Measurements from ENCODE around the gene MAP2K5.
"Not testable (repeated sequence)": the region's sequence is repeated elsewhere in the genome, so short reads cannot be mapped to it uniquely, and the experiment has no call there.

MAP2K5 gene

DNA sequence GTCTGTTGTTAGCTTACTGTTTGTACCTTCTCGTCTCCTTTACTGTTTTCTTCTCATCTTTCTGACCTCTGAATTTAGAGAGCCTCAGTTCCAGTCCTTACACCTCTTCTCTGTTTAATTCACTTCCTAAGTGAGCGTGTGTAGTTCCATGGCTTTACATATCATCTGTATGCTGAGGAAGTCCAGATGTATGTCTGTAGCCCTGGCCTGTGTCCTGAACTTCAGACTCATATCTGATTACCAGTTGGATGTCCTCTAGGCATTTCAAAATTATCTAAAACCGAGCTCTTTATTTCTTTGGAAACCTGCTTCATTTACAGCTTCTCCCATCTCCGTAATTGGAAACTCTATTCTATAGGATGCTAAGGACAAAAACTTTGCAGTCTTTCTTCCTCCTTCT lies 75.8 kb downstream of the MAP2K5 start:
- TF ChIP-seq, protein P1, sequence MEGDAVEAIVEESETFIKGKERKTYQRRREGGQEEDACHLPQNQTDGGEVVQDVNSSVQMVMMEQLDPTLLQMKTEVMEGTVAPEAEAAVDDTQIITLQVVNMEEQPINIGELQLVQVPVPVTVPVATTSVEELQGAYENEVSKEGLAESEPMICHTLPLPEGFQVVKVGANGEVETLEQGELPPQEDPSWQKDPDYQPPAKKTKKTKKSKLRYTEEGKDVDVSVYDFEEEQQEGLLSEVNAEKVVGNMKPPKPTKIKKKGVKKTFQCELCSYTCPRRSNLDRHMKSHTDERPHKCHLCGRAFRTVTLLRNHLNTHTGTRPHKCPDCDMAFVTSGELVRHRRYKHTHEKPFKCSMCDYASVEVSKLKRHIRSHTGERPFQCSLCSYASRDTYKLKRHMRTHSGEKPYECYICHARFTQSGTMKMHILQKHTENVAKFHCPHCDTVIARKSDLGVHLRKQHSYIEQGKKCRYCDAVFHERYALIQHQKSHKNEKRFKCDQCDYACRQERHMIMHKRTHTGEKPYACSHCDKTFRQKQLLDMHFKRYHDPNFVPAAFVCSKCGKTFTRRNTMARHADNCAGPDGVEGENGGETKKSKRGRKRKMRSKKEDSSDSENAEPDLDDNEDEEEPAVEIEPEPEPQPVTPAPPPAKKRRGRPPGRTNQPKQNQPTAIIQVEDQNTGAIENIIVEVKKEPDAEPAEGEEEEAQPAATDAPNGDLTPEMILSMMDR (IDR thresholded peaks at IDR 0.05; ENCODE audit: low read depth, low read length, missing control alignments) = no peak
- no peak overlapping the region for H3K4me3 ChIP-seq (ENCODE audit: low read depth, low read length)
- in situ Hi-C loops (cut with HindIII; ENCODE audit: low sequenced_read_pairs) = no loop called here
- DNase-seq (ENCODE audit: low read depth) = no peak

DNA sequence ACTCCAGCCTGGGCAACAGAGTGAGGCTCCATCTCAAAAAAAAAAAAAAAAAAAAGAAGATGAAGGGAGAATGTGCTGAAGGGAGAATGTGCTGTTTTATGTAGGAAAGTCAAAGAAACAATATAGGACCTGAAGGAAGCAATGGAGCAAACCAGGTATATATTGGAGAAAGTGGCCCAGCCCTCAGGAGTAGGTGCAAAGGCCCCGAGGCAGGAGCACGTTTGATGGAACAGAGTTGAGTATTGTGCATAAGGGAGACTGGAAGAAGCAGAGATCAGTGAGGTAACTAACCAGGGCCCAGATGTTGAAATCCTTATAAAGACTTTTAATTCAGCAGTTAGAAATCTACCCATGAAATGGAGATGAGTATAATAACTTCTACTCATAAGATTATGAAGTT lies 79.6 kb downstream of the MAP2K5 start:
- TF ChIP-seq, protein P1 (IDR thresholded peaks at IDR 0.05; ENCODE audit: low read depth, low read length, missing control alignments) = no peak
- DNase-seq (ENCODE audit: low read depth) = no peak
- in situ Hi-C loops (cut with HindIII; ENCODE audit: low sequenced_read_pairs) = no loop called here
- no peak overlapping the region for H3K4me3 ChIP-seq (ENCODE audit: low read depth, low read length)

DNA sequence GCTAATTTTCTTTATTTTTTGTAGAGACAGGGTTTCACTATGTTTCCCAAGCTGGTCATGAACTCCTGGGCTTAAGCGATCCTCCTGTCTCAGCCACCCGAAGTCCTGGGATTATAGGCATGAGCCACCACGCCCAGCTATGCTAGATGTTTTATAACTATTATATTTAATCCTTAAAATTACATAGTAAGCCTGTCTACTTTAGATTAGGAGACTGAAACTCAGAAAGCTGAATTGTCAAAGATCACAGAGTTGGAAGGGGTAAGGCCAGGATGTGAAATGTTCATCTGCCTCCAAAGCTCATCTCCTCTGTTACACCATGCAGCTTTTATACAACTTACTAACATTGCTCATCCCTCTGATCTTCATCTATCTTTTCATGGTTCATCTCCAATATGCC lies 89.8 kb downstream of the MAP2K5 start:
- TF ChIP-seq, protein P1 (IDR thresholded peaks at IDR 0.05; ENCODE audit: low read depth, low read length, missing control alignments) = no peak
- no peak for DNase-seq (ENCODE audit: low read depth)
- in situ Hi-C loops (cut with HindIII; ENCODE audit: low sequenced_read_pairs) = no loop called here
- H3K4me3 ChIP-seq (ENCODE audit: low read depth, low read length) = no peak overlapping the region

DNA sequence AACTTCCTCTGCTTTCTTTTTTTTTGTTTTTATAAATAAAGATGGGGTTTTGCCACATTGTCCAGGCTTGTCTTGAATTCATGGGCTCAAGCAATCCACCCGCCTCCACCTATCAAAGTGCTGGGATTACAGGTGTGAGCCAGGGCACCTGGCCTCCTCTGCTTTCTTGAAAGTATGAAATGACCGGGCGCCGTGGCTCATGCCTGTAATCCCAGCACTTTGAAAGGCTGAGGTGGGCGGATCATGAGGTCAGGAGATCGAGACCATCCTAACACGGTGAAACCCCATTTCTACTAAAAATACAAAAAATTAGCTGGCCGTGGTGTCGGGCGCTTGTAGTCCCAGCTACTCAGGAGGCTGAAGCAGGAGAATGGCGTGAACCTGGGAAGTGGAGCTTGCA lies 93.4 kb downstream of the MAP2K5 start:
- in situ Hi-C loops (cut with HindIII; ENCODE audit: low sequenced_read_pairs); DNase-seq (ENCODE audit: low read depth); H3K4me3 ChIP-seq (ENCODE audit: low read depth, low read length): not testable (repeated sequence)

DNA sequence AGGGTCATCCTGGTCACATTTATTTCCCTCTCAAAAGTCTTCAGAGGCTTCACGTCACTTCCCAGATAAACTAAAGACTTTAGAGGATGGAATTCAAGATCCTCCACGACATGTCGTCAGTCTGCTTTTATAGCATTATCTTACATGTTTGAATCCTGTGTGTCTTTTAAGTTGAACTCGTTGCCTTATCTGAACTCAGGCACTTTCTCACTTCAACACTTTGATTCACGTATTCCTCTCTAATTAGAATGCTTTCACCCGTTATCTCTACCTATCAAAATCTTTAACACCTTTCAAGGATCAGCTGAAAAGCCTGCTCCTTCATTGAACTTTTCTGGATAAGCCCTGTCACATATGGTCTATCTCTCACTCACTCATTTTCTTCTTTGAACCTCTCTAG lies 97.1 kb downstream of the MAP2K5 start:
- in situ Hi-C loops (cut with HindIII; ENCODE audit: low sequenced_read_pairs) = no loop called here
- DNase-seq (ENCODE audit: low read depth) = no peak
- no peak overlapping the region for H3K4me3 ChIP-seq (ENCODE audit: low read depth, low read length)
- TF ChIP-seq, protein P1 (IDR thresholded peaks at IDR 0.05; ENCODE audit: low read depth, low read length, missing control alignments) = no peak

DNA sequence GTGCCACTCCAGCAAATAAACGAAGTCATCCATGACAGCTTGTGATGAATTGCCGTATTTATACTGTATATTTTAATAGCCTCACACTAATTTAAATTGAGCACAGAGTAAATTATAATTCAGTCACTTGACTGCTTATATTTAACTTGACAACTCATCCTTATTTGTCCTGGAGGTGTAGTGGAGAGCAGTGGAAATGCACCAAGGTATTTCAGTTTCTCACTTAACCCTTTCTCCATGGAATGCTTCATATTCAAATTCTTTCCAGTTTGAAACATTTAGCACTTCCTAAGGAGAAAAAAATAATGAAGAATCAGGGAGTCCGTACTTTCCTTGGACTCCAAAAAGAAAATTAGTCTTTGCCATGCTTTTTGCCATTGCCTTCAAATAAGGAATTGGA lies 99.0 kb downstream of the MAP2K5 start:
- DNase-seq (ENCODE audit: low read depth) = no peak
- no peak overlapping the region for H3K4me3 ChIP-seq (ENCODE audit: low read depth, low read length)
- TF ChIP-seq, protein P1 (IDR thresholded peaks at IDR 0.05; ENCODE audit: low read depth, low read length, missing control alignments) = no peak
- in situ Hi-C loops (cut with HindIII; ENCODE audit: low sequenced_read_pairs) = no loop called here

DNA sequence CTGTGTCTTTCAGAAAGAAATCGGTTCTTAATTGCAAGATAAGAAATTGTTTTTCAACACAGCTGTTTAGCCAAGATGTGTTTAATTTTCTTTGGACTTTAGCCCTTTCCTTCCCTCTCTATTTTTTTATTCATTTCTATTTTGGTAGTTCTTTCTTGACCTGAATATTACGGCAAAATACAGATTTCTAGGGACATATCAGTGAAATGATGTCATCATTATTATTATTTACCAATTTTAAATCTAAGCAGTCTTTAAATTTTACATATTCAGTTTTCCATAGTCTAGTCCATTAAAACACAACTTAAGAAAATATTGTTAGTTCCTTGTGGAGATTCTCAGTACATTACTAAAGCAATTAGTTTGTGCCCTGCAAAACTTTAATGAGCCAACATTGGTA lies 104.3 kb downstream of the MAP2K5 start:
- in situ Hi-C loops (cut with HindIII; ENCODE audit: low sequenced_read_pairs) = no loop called here
- H3K4me3 ChIP-seq (ENCODE audit: low read depth, low read length) = no peak overlapping the region
- DNase-seq (ENCODE audit: low read depth) = no peak
- TF ChIP-seq, protein P1 (IDR thresholded peaks at IDR 0.05; ENCODE audit: low read depth, low read length, missing control alignments) = no peak

Data from astrocyte of the cerebellum (primary cell).